ENCODE measurements around the gene GCK.
A peak's percentile ranks its signal among the peaks of the same experiment; 100 is the strongest.

Gene GCK

GRCh38 chr7:44153948-44154335, 35.3 kb downstream of the GCK start:
- DNase-seq, result no peak

- peak; percentile 34 for DNase-seq
These were observed 36.0 kb downstream of the GCK start for GRCh38 chr7:44152971-44153947.

GRCh38 chr7:44151956-44152355, 37.3 kb downstream of the GCK start:
- no peak for DNase-seq

GRCh38 chr7:44150966-44151941, 38.0 kb downstream of the GCK start:
- DNase-seq, result no peak

- peak; percentile 30 for DNase-seq
These were observed 38.8 kb downstream of the GCK start for GRCh38 chr7:44150466-44150832.

GRCh38 chr7:44149571-44150465, 39.4 kb downstream of the GCK start:
- DNase-seq, result no peak

GRCh38 chr7:44148961-44149536, 40.2 kb downstream of the GCK start:
- DNase-seq, result no peak

- no peak for DNase-seq
These were observed 41.1 kb downstream of the GCK start for GRCh38 chr7:44148166-44148565.

GRCh38 chr7:44147026-44147991, 41.9 kb downstream of the GCK start:
- DNase-seq, result no peak

- DNase-seq, result peak; percentile 91
These were observed 43.0 kb downstream of the GCK start for GRCh38 chr7:44145969-44146911.

- DNase-seq, result no peak
These were observed 43.7 kb downstream of the GCK start for GRCh38 chr7:44145479-44145968.

- DNase-seq, result no peak
These were observed 44.2 kb downstream of the GCK start for GRCh38 chr7:44144968-44145478.

GRCh38 chr7:44144426-44144967, 44.7 kb downstream of the GCK start:
- no peak for DNase-seq

GRCh38 chr7:44143646-44144250, 45.5 kb downstream of the GCK start:
- no peak for DNase-seq

- DNase-seq, result no peak
These were observed 47.2 kb downstream of the GCK start for GRCh38 chr7:44142028-44142427.

GRCh38 chr7:44141221-44141850, 47.9 kb downstream of the GCK start, which contains the start of gene MYL7:
Gene MYL7 (minus strand): TSS chr7:44141332. CDS start chr7:44141305, 27 bp downstream.
- no peak for DNase-seq

GRCh38 chr7:44140341-44140740, 48.9 kb downstream of the GCK start:
- DNase-seq, result no peak

All from DMS53 (cell line).